Activated CD8-positive, alpha-beta T cell treated with anti-CD3 and anti-CD28 coated beads, Interleukin-2, amount 10 ng/mL, durations not matched to agents 7 days and 5 days (primary cell): Measurements from ENCODE around the gene PNPLA8. TPM values are rescaled to one million over a fixed set of nuclear protein-coding genes. Genes with fewer than 3 reads are reported as not detected.

ENCODE experiments used
- ATAC-seq: fragments of 150-1000 bp; cut with Tn5 transposase; one replicate; pipeline ENCODE4 v1.10.0; 2021; ENCODE audit warnings: moderate library complexity
- CTCF ChIA-PET: fragments of 350-600 bp; sonication (Branson Sonifier 250); formaldehyde crosslinking; loops from one replicate; lab custom pipeline; 2021; ENCODE audit warnings: antibody characterized with exemption; lab: Charles Lee
- POLR2A ChIA-PET: fragments of 350-600 bp; sonication (Branson Sonifier 250); formaldehyde crosslinking; loops from one replicate; lab custom pipeline; 2021; ENCODE audit warnings: antibody characterized with exemption; lab: Charles Lee
- DNase-seq: peaks from one replicate; pipeline ENCODE4 v3.0.0-alpha.2; 2020
- H3K27ac Mint-ChIP-seq: one replicate; pipeline ENCODE4 v1.8.0; 2021; ENCODE audit warnings: mild to moderate bottlenecking, mixed read lengths
- H3K27me3 Mint-ChIP-seq: one replicate; pipeline ENCODE4 v1.8.0; 2021; ENCODE audit warnings: low read depth, mixed read lengths
- H3K36me3 Mint-ChIP-seq: one replicate; pipeline ENCODE4 v1.8.0; 2021; ENCODE audit warnings: low read depth, mixed read lengths
- H3K4me1 Mint-ChIP-seq: one replicate; pipeline ENCODE4 v1.8.0; 2021; ENCODE audit warnings: low read depth, mixed read lengths
- H3K4me3 Mint-ChIP-seq: one replicate; pipeline ENCODE4 v1.8.0; 2021; ENCODE audit warnings: mild to moderate bottlenecking, mixed read lengths
- H3K9me3 Mint-ChIP-seq: one replicate; pipeline ENCODE4 v1.8.0; 2022; ENCODE audit warnings: mixed read lengths; ENCODE audit not compliant: insufficient read depth
- total RNA-seq, 2 experiments: library from RNA; stranded (reverse); gene quantifications; one replicate each; pipeline ENCODE4 v1.2.3, GENCODE V29; 2021

The PNPLA8 gene
- total RNA-seq, 2 experiments from 2014 or later = 13.0 to 13.6 TPM

DNA sequence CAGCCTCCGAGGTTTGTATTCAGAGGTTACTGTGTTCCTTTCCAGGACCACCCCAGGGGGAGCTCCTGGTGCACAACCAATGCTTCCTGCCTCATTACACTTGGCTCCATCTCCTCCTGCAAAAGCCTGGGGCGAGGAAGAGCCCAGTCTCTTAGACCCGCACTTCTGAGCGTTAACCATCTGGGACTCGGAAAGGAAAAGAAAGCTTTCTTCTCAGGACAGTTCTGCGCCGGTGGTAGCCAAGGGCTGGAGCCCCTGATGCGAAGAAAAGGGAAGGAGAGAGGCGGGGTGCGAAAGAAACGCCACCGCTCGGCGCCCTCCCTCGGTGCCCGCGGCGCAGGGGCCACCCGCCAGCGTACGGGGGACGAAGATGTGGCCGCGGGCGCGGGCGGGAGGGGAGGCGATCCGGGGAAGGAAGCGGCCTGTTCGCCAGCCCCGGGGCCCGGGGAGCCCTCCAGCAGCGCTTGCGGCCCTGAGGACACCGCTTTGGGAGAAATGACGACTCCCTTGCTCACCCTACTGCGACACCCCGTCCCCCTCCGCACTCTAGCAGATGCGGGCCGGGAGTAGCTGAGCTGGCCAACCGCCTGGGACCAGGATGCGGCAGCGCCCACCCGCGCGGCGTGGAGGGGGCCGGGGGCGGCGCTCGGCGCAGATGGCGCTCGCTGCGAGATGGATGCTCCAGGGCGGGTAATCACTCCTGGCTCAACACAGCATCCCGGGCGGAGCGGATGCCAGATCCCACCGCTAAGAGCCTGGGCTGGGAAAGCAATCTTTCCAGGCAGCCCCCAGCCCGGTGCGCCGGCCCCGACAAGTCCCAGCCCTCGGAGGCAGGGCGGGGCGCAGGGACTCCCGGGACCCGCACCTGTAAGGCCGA, 71.0 kb downstream of the PNPLA8 start:
- Mint-ChIP-seq H3K9me3 (no peaks in the 10 kb centered on the region), H3K27ac (no peak overlapping the region), H3K4me1 (peaks cover 13% of the 10 kb centered on the region), H3K4me3 (peak overlapping the region; percentile 68), H3K27me3 (peaks cover 55% of the 10 kb centered on the region), H3K36me3 (no peaks in the 10 kb centered on the region)
- CTCF ChIA-PET = interaction anchor here (1.3 to 3.4 kb wide), 6 partner anchors 10 to 274 kb away, joined by 3 to 39 read pairs (median 8); no protein-coding TSS in a partner anchor
- POLR2A ChIA-PET = no interaction called here
- ATAC-seq = peak; percentile 40
- no peak for DNase-seq

DNA sequence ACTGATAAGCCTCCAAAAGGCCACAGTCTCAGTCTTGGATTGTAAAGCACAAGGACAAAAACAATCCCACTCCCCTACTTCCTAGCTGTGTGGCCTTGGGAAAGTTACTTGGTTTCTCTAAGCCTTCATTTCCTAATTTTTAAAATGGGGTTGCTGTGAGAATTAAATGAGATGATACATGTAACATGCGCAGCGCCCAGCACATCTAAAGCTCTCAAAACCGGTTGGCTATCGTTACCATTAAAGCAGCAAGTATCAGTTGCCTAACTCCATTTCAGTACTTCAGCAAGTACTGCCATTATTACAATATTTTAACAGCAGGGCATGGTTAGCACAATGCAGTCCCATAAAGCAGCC, 71.6 kb downstream of the PNPLA8 start:
- peaks cover 50% of the 10 kb centered on the region for H3K27me3 Mint-ChIP-seq
- no peak overlapping the region for H3K27ac Mint-ChIP-seq
- peak overlapping the region; percentile 65 for H3K4me3 Mint-ChIP-seq
- no peaks in the 10 kb centered on the region for H3K9me3 Mint-ChIP-seq
- no peak for DNase-seq
- no peak for ATAC-seq
- POLR2A ChIA-PET = no interaction called here
- H3K4me1 Mint-ChIP-seq = peaks cover 13% of the 10 kb centered on the region
- H3K36me3 Mint-ChIP-seq = no peaks in the 10 kb centered on the region
- CTCF ChIA-PET = interaction anchor here (1.0 to 3.4 kb wide), 7 partner anchors 10 to 273 kb away, joined by 3 to 39 read pairs (median 5); no protein-coding TSS in a partner anchor

DNA sequence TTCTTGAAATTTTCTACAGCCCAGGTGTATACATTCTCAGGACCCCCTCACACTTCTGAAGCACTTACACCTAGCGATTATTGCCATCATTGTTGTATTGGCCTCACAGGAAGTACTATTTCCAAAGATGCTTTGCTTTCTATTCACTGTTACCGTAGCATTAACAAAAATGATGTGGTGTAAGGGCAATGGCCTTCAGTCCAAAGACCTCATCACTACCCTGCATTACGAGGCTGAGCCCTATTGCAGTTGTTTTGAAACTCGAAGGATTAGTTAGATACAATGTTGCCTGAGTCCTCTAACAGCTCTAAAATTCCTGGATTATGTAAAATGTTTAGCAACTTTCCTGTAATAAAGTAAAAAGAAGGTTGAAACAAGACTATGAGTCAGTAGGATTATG, 72.6 kb downstream of the PNPLA8 start:
- DNase-seq (no peak), ATAC-seq (no peak)
- Mint-ChIP-seq H3K36me3 (no peaks in the 10 kb centered on the region), H3K4me1 (peaks cover 13% of the 10 kb centered on the region), H3K27ac (no peak overlapping the region), H3K9me3 (no peaks in the 10 kb centered on the region), H3K27me3 (peaks cover 43% of the 10 kb centered on the region), H3K4me3 (no peak overlapping the region)
- ChIA-PET POLR2A (no interaction called here), CTCF (interaction anchor here (0.8 to 3.4 kb wide), 11 partner anchors 11 to 276 kb away, joined by 3 to 39 read pairs (median 4); partner anchors contain the start of gene PNPLA8)

DNA sequence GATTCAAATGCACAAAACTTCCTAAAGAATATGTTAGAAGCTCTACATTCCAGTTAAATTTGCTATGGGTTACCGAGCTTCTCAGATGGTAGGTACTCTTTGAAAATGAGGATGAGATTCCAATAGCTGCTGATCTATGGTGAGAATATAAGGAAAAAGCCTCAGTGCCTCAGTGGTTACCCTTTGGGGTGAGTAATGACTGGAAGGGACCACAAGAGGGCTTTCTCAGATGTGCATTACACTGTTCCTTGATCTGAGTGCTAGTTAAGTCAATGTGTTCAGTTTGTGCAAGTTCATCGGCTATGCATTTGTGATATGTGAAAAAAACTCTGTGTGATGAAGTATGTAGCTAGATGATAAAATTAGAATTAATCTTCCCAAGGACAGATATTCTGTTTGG, 73.2 kb downstream of the PNPLA8 start:
- POLR2A ChIA-PET = interaction anchor here (0.6 kb wide), 1 partner anchor 37 kb away, joined by 5 read pairs; no protein-coding TSS in a partner anchor
- CTCF ChIA-PET = interaction anchor here (0.6 to 3.4 kb wide), 16 partner anchors 10 to 276 kb away, joined by 3 to 39 read pairs (median 4); partner anchors contain the start of gene PNPLA8
- DNase-seq = peak; percentile 34
- Mint-ChIP-seq H3K4me1 (peaks cover 13% of the 10 kb centered on the region), H3K36me3 (no peaks in the 10 kb centered on the region), H3K9me3 (no peaks in the 10 kb centered on the region), H3K27ac (no peak overlapping the region), H3K4me3 (no peak overlapping the region), H3K27me3 (peaks cover 37% of the 10 kb centered on the region)
- ATAC-seq = peak; percentile 34

- Mint-ChIP-seq H3K4me1 (peaks cover 6% of the 10 kb centered on the region), H3K9me3 (no peaks in the 10 kb centered on the region), H3K36me3 (no peaks in the 10 kb centered on the region), H3K27me3 (peaks cover 24% of the 10 kb centered on the region), H3K27ac (no peak overlapping the region), H3K4me3 (no peak overlapping the region)
- POLR2A ChIA-PET = no interaction called here
- no peak for ATAC-seq
- CTCF ChIA-PET = interaction anchor here (1.3 kb wide), 1 partner anchor 32 kb away, joined by 3 read pairs; no protein-coding TSS in a partner anchor
- DNase-seq = no peak
Observed at GRCh38 chr7:108451296-108451848, 74.6 kb downstream of the PNPLA8 start.

DNA sequence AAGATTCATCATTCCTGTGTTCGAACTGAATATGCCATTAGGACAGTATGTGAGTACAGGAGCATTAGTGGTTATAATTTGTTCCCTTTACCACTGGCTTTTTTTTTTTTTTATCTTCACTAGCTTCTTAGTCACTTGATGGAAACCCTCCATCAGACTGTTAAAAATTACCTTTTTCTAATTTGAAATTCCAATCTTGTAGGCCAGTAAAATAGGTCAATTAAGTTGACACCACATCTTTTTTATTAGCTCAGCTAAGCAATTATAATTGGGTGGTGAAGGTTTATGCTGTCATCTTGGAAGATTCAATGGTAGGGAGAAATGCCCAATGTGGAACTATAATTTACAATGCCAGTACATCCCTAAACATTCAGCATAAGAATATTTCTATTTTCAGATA, 75.8 kb downstream of the PNPLA8 start:
- ChIA-PET POLR2A (no interaction called here), CTCF (interaction anchor here (0.6 to 2.3 kb wide), 4 partner anchors 33 to 266 kb away, joined by 3 to 8 read pairs (median 3); no protein-coding TSS in a partner anchor)
- no peak for DNase-seq
- Mint-ChIP-seq H3K27me3 (peaks cover 21% of the 10 kb centered on the region), H3K36me3 (no peaks in the 10 kb centered on the region), H3K27ac (no peak overlapping the region), H3K4me3 (no peak overlapping the region), H3K4me1 (peaks cover 6% of the 10 kb centered on the region), H3K9me3 (no peaks in the 10 kb centered on the region)
- ATAC-seq = no peak

GRCh38 chr7:108449521-108449920, 76.4 kb downstream of the PNPLA8 start:
- ChIA-PET POLR2A (no interaction called here), CTCF (interaction anchor here (0.9 to 2.3 kb wide), 2 partner anchors 47 to 266 kb away, joined by 3 to 8 read pairs; no protein-coding TSS in a partner anchor)
- Mint-ChIP-seq H3K4me1 (peaks cover 3% of the 10 kb centered on the region), H3K27ac (no peak overlapping the region), H3K9me3 (no peaks in the 10 kb centered on the region), H3K36me3 (no peaks in the 10 kb centered on the region), H3K4me3 (no peak overlapping the region), H3K27me3 (peaks cover 18% of the 10 kb centered on the region)
- ATAC-seq (no peak), DNase-seq (no peak)

- CTCF ChIA-PET = interaction anchor here (0.9 to 2.3 kb wide), 2 partner anchors 48 to 265 kb away, joined by 3 to 8 read pairs; no protein-coding TSS in a partner anchor
- H3K36me3 Mint-ChIP-seq = no peaks in the 10 kb centered on the region
- H3K4me3 Mint-ChIP-seq = no peak overlapping the region
- H3K27me3 Mint-ChIP-seq = peaks cover 12% of the 10 kb centered on the region
- DNase-seq (no peak), ATAC-seq (no peak)
- H3K27ac Mint-ChIP-seq = no peak overlapping the region
- no peaks in the 10 kb centered on the region for H3K9me3 Mint-ChIP-seq
- POLR2A ChIA-PET = interaction anchor here (1.2 kb wide), 1 partner anchor 9 kb away, joined by 3 read pairs; no protein-coding TSS in a partner anchor
- H3K4me1 Mint-ChIP-seq = no peaks in the 10 kb centered on the region
Observed at GRCh38 chr7:108448584-108449505, 77.1 kb downstream of the PNPLA8 start.

DNA sequence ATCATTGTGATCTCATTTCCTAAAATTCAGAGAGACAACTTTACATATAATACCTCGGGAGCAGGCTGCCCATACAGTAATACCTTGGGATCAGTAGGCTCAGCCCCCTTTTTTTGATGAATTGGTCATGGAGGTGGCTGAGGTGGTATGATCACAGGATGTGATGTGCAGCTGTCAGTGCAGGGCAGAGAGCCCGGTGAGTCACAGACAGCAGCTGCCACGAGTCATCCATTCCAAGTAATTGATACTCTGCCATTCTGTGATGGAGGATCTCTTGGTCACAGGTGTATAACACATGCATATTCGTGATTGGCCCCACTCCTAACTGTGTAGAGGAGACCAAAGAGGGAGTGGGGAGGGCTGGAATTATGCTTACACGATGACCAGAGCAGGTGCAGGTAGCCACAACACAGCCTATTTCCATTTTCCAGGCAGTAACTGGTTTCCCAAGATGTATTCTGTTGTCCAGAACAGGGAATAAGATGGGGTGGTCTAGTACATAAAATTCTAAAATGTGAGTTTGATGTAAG, 83.8 kb downstream of the PNPLA8 start:
- Mint-ChIP-seq H3K9me3 (no peaks in the 10 kb centered on the region), H3K27ac (no peak overlapping the region), H3K27me3 (no peaks in the 10 kb centered on the region), H3K4me1 (peaks cover 8% of the 10 kb centered on the region), H3K4me3 (no peak overlapping the region), H3K36me3 (no peaks in the 10 kb centered on the region)
- DNase-seq (peak; percentile 35), ATAC-seq (no peak)
- CTCF ChIA-PET = interaction anchor here (3.0 kb wide), 1 partner anchor 11 kb away, joined by 34 read pairs; no protein-coding TSS in a partner anchor
- POLR2A ChIA-PET = no interaction called here

DNA sequence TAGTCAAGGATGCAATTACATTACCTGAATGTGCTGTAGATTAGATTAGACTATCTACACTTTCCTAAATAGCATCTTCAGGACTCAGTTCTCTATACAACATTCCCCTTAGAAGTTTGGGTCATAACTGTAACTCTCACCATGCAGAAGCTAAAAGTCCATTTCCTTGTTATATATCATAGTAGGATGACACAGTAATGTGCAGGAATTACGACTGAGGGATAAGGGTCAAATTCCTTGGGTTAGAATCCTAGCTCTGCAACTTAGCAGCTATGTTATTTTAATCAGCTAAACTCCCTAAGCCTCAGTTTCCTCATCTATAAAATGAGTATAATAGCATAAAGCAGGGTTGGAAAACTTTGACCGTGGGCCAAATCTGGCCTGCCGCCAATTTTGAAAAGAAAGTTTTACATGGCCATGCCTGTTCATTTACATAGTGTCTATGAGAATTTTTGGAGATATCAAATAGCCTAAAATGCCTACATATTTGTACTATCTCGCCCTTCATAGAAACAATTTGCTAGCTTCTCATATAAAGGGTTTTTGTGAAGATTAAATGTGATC, 84.5 kb downstream of the PNPLA8 start:
- DNase-seq (no peak), ATAC-seq (no peak)
- CTCF ChIA-PET = interaction anchor here (3.0 kb wide), 1 partner anchor 12 kb away, joined by 34 read pairs; no protein-coding TSS in a partner anchor
- Mint-ChIP-seq H3K9me3 (no peaks in the 10 kb centered on the region), H3K4me1 (peaks cover 8% of the 10 kb centered on the region), H3K27me3 (no peaks in the 10 kb centered on the region), H3K27ac (no peak overlapping the region), H3K4me3 (no peak overlapping the region), H3K36me3 (no peaks in the 10 kb centered on the region)
- POLR2A ChIA-PET = no interaction called here
